ENCODE measurements around the gene ZNF423. TPM values are rescaled to one million over a fixed set of nuclear protein-coding genes. Genes with fewer than 3 reads are reported as not detected.

ZNF423 gene
- total RNA-seq, 1 donor from 2014 or later = 10.6 TPM

DNA sequence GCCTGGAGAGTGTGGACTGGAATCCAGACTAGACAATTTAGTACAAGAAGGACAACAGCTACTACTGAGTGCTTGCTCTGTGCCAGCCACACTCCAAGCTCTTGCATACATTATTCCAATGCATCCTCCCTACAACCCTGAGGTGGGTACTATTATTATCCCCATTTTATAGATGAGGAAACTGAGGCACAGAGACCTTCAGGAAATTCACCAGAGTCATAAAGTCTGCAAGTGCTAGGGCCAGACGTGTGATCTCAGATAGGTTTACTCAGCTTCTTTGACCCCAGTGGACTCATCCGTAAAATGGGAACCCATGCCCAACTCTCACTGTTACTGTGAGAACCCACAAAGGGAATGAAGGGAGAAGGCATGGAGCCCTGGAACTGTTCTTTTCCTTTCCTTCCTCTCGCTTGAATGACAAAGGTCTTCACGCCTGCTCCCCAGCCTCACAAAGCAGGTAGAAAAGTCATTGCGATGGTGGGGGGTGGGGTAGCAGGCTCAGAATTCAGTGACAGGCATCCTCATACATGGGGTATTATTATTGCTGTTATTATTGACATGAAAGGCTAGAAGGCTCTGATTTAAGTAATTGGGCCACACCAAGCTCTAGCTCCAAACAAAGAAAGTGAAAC is 160.0 kb downstream of the ZNF423 start:
- no peak for DNase-seq (ENCODE audit: low read depth)
- H3K4me1 ChIP-seq (ENCODE audit: insufficient read depth, low read length) = peaks cover 30% of the 10 kb centered on the region
- H3K4me3 Mint-ChIP-seq (ENCODE audit: unreplicated experiment) = no peak overlapping the region
- peaks cover 3% of the 10 kb centered on the region for H3K27me3 Mint-ChIP-seq (ENCODE audit: low read depth, unreplicated experiment)
- H3K4me2 ChIP-seq (ENCODE audit: low read length) = no peak overlapping the region
- no peaks in the 10 kb centered on the region for H3K36me3 Mint-ChIP-seq (ENCODE audit: low read depth, unreplicated experiment)
- H3K79me2 ChIP-seq (ENCODE audit: insufficient read depth, low read length) = no peaks in the 10 kb centered on the region
- H3K4me3 ChIP-seq (ENCODE audit: insufficient read depth, low read depth, low read length) = no peak overlapping the region
- no peaks in the 10 kb centered on the region for H4K20me1 ChIP-seq (ENCODE audit: insufficient read depth, low read length)
- peaks cover under 1% of the 10 kb centered on the region for H3K9me3 Mint-ChIP-seq (ENCODE audit: unreplicated experiment)
- FAIRE-seq = no peak
- no peak overlapping the region for H3K9ac ChIP-seq (ENCODE audit: low read length)
- H3K36me3 ChIP-seq (ENCODE audit: insufficient read depth, low read length) = no peaks in the 10 kb centered on the region
- no peaks in the 10 kb centered on the region for H3K9me3 ChIP-seq (ENCODE audit: insufficient read depth, low read depth, low read length)
- peaks cover 10% of the 10 kb centered on the region for H3K4me1 Mint-ChIP-seq (ENCODE audit: low read depth, unreplicated experiment)
- TF ChIP-seq CTCF (IDR thresholded peaks at IDR 0.05; ENCODE audit: insufficient read depth, low read depth, low read length) (no peak), EZH2 (IDR thresholded peaks at IDR 0.05; ENCODE audit: insufficient read depth, low read length) (no peak)
- H2AFZ ChIP-seq (ENCODE audit: low read depth, low read length) = no peak overlapping the region
- no peak overlapping the region for H3K27ac ChIP-seq (ENCODE audit: low read depth, low read length)
- H3K27ac Mint-ChIP-seq (ENCODE audit: unreplicated experiment) = no peak overlapping the region
- H3K27me3 ChIP-seq (ENCODE audit: insufficient read depth, low read length) = no peaks in the 10 kb centered on the region

DNA sequence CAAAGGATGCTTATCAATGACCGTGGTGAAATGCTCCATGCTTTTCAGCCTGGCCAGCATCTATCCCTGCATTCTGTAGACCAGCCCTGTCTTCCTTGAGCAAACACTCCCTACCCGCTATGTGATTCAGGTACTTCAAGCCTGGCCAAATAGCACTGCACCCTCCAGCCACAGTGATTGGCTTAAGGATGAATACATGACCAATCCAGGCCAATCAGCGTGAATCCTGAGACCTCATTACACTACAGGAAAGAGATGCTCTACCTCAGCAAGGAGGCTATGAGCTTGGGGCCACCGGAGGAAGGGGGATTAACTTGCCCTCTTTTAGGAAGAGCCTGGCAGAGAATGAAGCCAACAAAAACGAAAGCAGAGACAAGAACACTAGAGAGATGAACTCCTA is 162.5 kb downstream of the ZNF423 start:
- Mint-ChIP-seq H3K27ac (ENCODE audit: unreplicated experiment) (no peak overlapping the region), H3K9me3 (ENCODE audit: unreplicated experiment) (peaks cover 2% of the 10 kb centered on the region), H3K27me3 (ENCODE audit: low read depth, unreplicated experiment) (peaks cover 3% of the 10 kb centered on the region), H3K4me1 (ENCODE audit: low read depth, unreplicated experiment) (no peaks in the 10 kb centered on the region), H3K4me3 (ENCODE audit: unreplicated experiment) (no peak overlapping the region), H3K36me3 (ENCODE audit: low read depth, unreplicated experiment) (no peaks in the 10 kb centered on the region)
- Histone ChIP-seq H3K36me3 (ENCODE audit: insufficient read depth, low read length) (no peaks in the 10 kb centered on the region), H3K4me1 (ENCODE audit: insufficient read depth, low read length) (peaks cover 7% of the 10 kb centered on the region), H3K4me2 (ENCODE audit: low read length) (no peak overlapping the region), H3K27ac (ENCODE audit: low read depth, low read length) (no peak overlapping the region), H3K27me3 (ENCODE audit: insufficient read depth, low read length) (no peaks in the 10 kb centered on the region), H3K9me3 (ENCODE audit: insufficient read depth, low read depth, low read length) (no peaks in the 10 kb centered on the region), H3K79me2 (ENCODE audit: insufficient read depth, low read length) (no peaks in the 10 kb centered on the region), H2AFZ (ENCODE audit: low read depth, low read length) (no peak overlapping the region), H3K4me3 (ENCODE audit: insufficient read depth, low read depth, low read length) (no peak overlapping the region), H4K20me1 (ENCODE audit: insufficient read depth, low read length) (no peaks in the 10 kb centered on the region), H3K9ac (ENCODE audit: low read length) (no peak overlapping the region)
- FAIRE-seq = no peak
- TF ChIP-seq EZH2 (IDR thresholded peaks at IDR 0.05; ENCODE audit: insufficient read depth, low read length) = no peak
- TF ChIP-seq CTCF (IDR thresholded peaks at IDR 0.05; ENCODE audit: insufficient read depth, low read depth, low read length) = no peak
- DNase-seq (ENCODE audit: low read depth) = no peak

DNA sequence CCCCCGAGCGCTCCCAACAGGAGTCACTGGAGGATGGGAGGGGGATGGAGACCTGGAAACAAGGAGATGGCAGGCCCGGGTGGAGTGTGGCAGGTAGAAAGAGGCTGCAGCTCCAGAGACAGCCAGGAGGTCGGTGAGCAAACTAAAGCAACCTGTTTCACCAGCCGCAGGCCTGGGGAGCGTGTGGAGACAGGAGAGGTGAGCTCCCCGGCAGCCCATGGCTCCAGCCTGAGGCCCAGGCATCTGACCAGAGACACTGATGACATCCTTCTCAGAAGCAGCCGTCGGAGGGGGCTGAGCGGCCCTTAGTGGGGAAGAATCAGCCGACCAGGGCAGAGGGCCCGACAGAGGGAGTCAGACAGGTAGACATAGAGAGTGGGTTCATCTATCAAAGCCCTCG is 165.1 kb downstream of the ZNF423 start:
- H3K4me1 Mint-ChIP-seq (ENCODE audit: low read depth, unreplicated experiment) = no peaks in the 10 kb centered on the region
- H3K27ac Mint-ChIP-seq (ENCODE audit: unreplicated experiment) = no peak overlapping the region
- H3K9ac ChIP-seq (ENCODE audit: low read length) = no peak overlapping the region
- peaks cover 2% of the 10 kb centered on the region for H3K9me3 Mint-ChIP-seq (ENCODE audit: unreplicated experiment)
- no peak for DNase-seq (ENCODE audit: low read depth)
- TF ChIP-seq EZH2 (IDR thresholded peaks at IDR 0.05; ENCODE audit: insufficient read depth, low read length) (no peak), CTCF (IDR thresholded peaks at IDR 0.05; ENCODE audit: insufficient read depth, low read depth, low read length) (no peak)
- no peaks in the 10 kb centered on the region for H3K36me3 ChIP-seq (ENCODE audit: insufficient read depth, low read length)
- no peak overlapping the region for H3K27ac ChIP-seq (ENCODE audit: low read depth, low read length)
- no peak for FAIRE-seq
- no peak overlapping the region for H3K4me3 ChIP-seq (ENCODE audit: insufficient read depth, low read depth, low read length)
- no peaks in the 10 kb centered on the region for H3K79me2 ChIP-seq (ENCODE audit: insufficient read depth, low read length)
- no peaks in the 10 kb centered on the region for H3K27me3 ChIP-seq (ENCODE audit: insufficient read depth, low read length)
- no peaks in the 10 kb centered on the region for H4K20me1 ChIP-seq (ENCODE audit: insufficient read depth, low read length)
- peaks cover 6% of the 10 kb centered on the region for H3K27me3 Mint-ChIP-seq (ENCODE audit: low read depth, unreplicated experiment)
- no peaks in the 10 kb centered on the region for H3K9me3 ChIP-seq (ENCODE audit: insufficient read depth, low read depth, low read length)
- H3K4me3 Mint-ChIP-seq (ENCODE audit: unreplicated experiment) = no peak overlapping the region
- no peak overlapping the region for H2AFZ ChIP-seq (ENCODE audit: low read depth, low read length)
- no peaks in the 10 kb centered on the region for H3K36me3 Mint-ChIP-seq (ENCODE audit: low read depth, unreplicated experiment)
- H3K4me2 ChIP-seq (ENCODE audit: low read length) = no peak overlapping the region
- H3K4me1 ChIP-seq (ENCODE audit: insufficient read depth, low read length) = no peaks in the 10 kb centered on the region

Data from astrocyte (in vitro differentiated cells and primary cell).